GM10266 (cell line): ENCODE data around the gene CYB5A.

Experiments
- DNase-seq: peaks from one replicate; pipeline ENCODE4 v3.0.0; 2012; ENCODE audit errors: extremely low spot score
- CTCF ChIP-seq: IDR thresholded peaks from 2 replicates; pipeline ENCODE4 v1.5.1; 2012; ENCODE audit warnings: mild to moderate bottlenecking, low read depth; ENCODE audit not compliant: control insufficient read depth, insufficient read depth; ENCODE audit errors: missing control alignments

The CYB5A gene

GRCh38 chr18:74314759-74315463 lies 23.1 kb upstream of the CYB5A start:
- no peak for TF ChIP-seq CTCF

DNA sequence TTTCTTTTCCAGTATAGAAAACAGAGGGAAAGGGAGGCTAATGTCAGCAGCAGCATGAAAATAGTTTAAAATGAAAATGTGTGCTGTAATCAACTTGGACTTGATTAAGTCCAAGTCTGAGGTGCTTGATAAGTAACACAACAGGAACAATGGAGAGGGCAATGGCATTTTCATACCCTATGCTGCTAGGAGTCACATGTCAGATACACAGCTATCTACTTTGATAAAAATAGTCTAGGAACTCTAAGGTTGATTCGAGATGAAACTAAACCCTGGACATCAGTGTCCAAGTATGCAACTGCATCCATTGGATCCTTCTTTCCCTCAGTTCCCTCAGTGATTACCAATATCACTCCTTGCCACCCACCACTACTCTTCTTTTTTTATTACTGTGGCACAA lies 19.2 kb upstream of the CYB5A start:
- TF ChIP-seq CTCF: no peak
- DNase-seq: no peak

More at GRCh38 chr18:74314759-74315463, 23.1 kb upstream of the CYB5A start:
- DNase-seq: no peak

DNA sequence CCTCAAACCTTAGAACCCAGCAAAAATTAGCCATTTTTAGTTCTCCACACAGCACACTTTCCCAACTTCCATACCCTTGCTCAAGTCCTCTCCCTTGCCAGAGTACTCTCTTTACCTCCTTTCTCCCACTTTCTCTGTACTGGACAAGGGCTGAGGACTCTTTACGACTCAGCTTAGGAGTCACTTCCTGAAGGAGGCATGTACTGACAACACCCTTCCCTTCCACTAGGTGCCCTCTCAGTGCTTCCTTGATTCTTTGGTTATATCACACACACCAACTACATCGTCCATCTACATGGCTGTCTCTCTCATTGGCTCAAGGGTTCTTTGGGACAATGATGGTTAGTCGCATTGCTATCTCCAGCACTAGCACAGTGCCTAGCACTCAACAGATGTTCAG lies 18.6 kb upstream of the CYB5A start:
- peak; percentile 25 for TF ChIP-seq CTCF
- DNase-seq: no peak

DNA sequence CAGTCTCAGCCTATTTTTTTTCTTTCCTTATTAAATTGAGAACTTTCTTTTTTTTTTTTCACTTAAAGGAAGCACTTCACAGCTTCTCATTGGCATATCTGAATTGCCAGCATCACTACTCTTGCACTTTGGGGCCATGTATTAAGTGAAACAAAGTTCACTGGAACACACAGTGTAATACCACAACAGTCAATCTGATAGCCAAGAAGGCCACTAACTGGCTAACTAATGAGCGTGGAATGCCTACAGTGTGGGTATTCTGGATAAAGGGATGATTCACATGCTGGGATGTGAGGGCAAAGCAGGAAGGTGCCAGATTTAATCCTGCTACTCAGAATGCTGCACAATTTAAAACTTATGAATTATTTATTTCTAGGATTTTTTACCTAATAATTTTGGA lies 12.2 kb upstream of the CYB5A start:
- no peak for TF ChIP-seq CTCF
- DNase-seq: no peak

DNA sequence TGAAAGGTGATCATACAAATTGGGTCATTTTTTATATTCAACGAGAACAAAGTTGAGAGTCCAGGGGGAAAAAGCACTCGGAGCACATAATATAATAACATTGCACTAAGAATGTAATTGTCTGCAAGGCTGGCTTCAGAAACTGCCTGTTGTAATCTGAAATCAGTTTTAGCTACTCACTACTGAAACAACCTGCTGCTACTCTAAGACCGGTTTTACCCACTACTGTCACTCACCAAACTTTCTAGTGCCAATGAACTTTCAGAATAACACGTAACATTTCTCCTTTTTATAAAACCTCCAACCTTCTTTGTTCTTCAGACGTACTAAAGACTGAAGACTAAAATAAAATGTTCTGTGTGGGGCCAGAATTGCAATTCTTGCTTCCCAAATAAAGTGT lies 11.5 kb upstream of the CYB5A start:
- DNase-seq: no peak
- TF ChIP-seq CTCF: no peak

DNA sequence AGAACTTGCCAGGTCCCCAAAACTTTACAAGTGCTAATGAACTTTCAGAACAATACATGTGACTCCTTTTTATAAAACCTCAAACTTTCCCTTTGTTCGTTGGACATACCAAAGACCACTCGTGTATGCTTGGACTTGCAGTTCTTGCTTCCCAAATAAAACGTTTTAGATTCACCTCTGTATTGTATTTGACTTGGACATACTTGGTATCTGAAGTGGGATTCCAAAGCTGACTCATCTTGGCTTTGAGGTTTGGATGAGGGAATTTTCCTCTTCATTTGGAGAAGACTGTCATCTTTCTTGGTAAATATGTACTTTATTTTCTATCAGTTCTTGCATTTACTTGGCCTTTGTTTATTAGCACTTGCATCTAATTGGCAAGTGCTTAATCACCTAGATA lies 8.0 kb upstream of the CYB5A start:
- TF ChIP-seq CTCF: no peak
- DNase-seq: no peak

- no peak for DNase-seq
- TF ChIP-seq CTCF: no peak
Observed at GRCh38 chr18:74299162-74299561, 7.4 kb upstream of the CYB5A start.
